GM12875 (cell line): ENCODE data around the gene ANXA4.

Experiments
- H3K4me3 ChIP-seq: one replicate; pipeline ENCODE4 v1.5.1; 2011; ENCODE audit warnings: low read depth, low read length, control low read depth
- TF ChIP-seq, protein P1 (sequence below): IDR thresholded peaks from 2 replicates; pipeline ENCODE4 v1.5.1; 2011; ENCODE audit warnings: low read depth, mild to moderate bottlenecking, control low read depth, inconsistent platforms, low read length, moderate library complexity, borderline replicate concordance; ENCODE audit not compliant: insufficient read depth

ANXA4 gene

DNA sequence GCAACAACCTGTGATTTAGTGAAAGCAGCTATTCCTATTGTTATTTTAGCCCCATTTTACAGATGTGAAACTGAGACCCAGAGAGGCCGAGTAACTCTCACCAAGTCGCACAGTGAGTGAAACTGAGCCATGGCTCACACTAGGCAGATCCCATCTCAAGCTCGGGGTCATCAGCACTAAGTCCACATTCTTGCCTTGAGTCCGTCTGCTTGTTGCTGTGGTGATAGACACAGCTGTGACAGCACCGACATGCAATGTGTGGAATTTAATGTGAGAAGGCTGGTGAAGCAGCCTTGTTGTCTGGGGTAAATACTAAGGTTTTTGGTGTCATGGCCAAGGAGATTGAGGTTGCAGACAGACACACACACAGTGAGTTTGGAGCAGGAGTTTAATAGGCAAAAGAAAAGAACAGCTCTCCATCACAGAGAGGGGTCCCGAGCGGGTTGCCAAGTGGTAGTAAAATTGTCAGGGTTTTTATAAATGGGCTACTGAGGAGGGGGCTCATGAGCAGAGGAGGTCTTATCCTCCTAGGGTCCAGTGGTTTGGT, 47.3 kb downstream of the ANXA4 start:
- TF ChIP-seq, protein P1, sequence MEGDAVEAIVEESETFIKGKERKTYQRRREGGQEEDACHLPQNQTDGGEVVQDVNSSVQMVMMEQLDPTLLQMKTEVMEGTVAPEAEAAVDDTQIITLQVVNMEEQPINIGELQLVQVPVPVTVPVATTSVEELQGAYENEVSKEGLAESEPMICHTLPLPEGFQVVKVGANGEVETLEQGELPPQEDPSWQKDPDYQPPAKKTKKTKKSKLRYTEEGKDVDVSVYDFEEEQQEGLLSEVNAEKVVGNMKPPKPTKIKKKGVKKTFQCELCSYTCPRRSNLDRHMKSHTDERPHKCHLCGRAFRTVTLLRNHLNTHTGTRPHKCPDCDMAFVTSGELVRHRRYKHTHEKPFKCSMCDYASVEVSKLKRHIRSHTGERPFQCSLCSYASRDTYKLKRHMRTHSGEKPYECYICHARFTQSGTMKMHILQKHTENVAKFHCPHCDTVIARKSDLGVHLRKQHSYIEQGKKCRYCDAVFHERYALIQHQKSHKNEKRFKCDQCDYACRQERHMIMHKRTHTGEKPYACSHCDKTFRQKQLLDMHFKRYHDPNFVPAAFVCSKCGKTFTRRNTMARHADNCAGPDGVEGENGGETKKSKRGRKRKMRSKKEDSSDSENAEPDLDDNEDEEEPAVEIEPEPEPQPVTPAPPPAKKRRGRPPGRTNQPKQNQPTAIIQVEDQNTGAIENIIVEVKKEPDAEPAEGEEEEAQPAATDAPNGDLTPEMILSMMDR: no peak

DNA sequence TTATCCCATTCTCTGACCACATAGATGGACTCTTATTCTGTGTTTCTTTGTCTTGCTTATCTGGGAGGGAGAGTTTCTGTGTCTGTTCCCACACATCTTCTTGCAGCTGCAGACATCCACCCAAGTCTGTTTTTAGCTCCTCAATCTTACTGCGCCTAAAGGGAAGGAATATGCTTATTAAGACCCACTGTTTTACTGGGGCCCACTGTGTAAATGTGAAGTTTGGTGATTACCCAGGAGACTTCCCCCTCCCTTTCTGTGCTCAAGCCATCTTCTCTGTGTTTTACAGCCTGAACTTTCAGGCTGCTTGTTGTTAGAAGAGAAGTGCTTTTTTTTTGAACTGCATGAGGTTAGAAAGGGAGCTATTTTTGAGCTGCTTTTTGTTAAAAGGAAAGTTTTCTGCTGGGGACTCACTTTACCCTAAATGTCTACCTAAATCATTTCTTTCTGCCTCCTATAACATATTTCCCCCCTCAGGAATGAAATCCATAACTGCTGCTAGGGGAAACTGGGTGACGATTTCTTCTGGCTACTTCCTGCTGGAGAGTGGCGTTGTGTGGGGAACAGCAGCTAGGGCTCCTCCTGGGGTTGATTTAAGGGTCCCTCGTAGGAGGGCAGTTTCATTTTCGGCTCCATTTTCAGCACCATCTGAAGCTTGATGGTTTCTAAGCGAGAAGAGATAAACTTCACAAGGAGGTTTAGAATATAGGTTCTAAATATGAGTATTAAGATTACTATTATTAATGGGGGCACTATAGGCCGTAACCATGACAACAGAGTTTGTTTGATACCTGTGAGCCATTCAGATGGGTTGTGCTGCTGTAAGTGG, 48.1 kb downstream of the ANXA4 start:
- H3K4me3 ChIP-seq: no peak overlapping the region
- TF ChIP-seq, protein P1: no peak

More for the DNA sequence above, 47.3 kb downstream of the ANXA4 start:
- no peak overlapping the region for H3K4me3 ChIP-seq

DNA sequence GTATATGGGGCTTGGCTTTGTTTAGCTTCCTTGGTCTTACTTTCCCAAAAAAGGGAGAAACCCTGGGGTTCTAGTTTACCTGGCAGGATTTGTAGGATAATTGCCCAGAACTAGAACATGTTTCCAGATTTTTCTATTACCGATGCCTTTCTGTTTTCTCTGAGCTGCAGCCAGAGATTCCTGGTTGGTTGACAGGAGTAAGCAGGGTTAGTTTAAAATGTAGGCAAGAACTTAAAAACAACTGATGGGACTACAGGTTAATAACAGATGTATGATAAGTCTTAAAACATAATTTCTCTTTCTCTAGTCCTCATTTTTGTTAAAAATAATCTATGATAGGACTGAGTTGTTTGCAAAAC, 48.6 kb downstream of the ANXA4 start:
- no peak overlapping the region for H3K4me3 ChIP-seq
- TF ChIP-seq, protein P1: no peak

DNA sequence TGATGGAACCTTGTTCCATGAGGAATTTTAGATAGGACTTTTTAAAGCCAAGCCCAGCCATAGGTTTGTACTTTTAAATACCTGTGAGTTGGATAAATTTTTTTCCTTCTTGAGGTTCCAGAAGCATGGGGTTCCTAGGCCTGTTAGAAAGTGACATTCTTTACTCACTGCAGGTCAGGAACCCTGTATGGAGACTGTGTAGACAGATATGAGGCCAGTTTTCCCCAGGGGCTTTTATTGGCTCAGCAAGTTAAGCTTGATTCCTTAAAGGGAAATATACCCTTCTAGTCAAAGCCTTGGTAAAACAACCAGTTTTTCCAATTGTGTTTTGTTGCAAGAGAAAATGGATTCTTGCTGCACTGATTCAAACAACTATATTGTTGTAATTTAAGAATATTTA, 49.1 kb downstream of the ANXA4 start:
- TF ChIP-seq, protein P1: no peak
- no peak overlapping the region for H3K4me3 ChIP-seq

DNA sequence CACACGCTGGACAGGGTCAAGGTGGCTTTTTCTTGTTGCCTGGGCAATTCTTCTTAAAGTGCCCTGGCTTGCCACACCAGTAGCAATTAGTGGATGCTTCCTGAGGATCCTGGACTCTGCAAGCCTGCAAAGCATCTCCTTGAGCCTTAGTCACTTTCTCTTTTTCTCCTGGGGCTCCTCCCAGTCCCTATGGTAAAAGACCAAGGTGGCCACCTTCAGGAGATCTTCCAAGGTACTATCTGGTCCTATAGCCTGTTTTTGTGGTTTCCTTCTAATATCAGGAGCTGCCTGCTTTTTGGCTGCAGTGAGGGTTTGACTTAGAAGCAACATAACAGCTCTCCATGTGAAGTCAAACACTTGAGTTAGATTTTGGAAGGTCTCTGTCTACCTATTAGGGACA, 54.2 kb downstream of the ANXA4 start:
- TF ChIP-seq, protein P1: no peak
- H3K4me3 ChIP-seq: no peak overlapping the region

DNA sequence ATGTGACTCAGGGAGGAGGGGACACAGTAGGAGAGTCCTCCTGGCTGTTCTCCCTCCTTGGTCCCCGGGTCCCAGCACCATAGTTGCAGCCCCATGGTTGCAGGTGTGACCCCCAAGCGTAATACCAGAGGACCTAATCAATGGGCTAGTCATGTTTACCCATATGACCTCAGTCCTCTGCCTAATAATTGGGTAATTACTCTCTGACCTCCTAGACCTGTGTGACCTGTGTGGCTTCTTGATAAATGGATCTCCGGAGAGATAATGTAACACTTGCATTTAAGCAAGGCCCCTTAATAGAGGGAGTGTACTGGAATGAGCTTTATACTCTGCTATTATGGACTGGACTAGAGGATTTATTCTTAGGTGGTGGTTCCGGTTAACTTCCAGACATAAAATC, 55.3 kb downstream of the ANXA4 start:
- no peak overlapping the region for H3K4me3 ChIP-seq

More for the DNA sequence above, 55.3 kb downstream of the ANXA4 start:
- TF ChIP-seq, protein P1: no peak
